Activated T-cell treated with anti-CD3 and anti-CD28 coated beads, Interleukin-2, amount 50 U/mL, for 48 hours (primary cell): ENCODE results near the gene TMEM40.
"Not testable (repeated sequence)": the region's sequence is repeated elsewhere in the genome, so short reads cannot be mapped to it uniquely, and the experiment has no call there.

Experiments used
- DNase-seq, 2 experiments: peaks; one replicate each; pipeline ENCODE4 v3.0.0-alpha.2; 2020

TMEM40 gene

GRCh38 chr3:12750223-12750622 lies 8.8 kb downstream of the TMEM40 start:
- no peak for DNase-seq

- DNase-seq, result no peak
Measured at GRCh38 chr3:12748477-12748876, 10.6 kb downstream of the TMEM40 start.

- no peak for DNase-seq
Measured at GRCh38 chr3:12746419-12746818, 12.6 kb downstream of the TMEM40 start.

GRCh38 chr3:12744326-12744725 lies 14.7 kb downstream of the TMEM40 start:
- DNase-seq, result no peak

DNA sequence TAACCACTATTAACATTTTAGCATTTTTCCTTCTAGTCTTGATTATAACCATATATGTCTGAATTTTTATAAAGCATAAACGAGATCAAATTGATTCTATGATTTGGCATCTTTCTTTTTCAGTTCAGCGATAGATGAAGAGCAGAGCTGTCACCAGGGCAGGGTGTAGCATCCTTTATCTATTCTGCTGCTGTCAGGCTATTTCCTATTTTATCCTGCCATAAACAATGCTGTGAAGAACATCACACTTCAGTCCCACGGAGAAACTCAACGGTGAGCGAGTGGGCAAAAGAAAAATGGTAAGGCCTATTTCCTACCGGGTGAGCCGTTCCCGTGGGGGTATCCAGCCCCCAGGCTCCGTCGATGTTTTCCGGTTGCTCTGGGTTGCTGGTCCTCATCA lies 15.5 kb downstream of the TMEM40 start:
- DNase-seq, result no peak

DNA sequence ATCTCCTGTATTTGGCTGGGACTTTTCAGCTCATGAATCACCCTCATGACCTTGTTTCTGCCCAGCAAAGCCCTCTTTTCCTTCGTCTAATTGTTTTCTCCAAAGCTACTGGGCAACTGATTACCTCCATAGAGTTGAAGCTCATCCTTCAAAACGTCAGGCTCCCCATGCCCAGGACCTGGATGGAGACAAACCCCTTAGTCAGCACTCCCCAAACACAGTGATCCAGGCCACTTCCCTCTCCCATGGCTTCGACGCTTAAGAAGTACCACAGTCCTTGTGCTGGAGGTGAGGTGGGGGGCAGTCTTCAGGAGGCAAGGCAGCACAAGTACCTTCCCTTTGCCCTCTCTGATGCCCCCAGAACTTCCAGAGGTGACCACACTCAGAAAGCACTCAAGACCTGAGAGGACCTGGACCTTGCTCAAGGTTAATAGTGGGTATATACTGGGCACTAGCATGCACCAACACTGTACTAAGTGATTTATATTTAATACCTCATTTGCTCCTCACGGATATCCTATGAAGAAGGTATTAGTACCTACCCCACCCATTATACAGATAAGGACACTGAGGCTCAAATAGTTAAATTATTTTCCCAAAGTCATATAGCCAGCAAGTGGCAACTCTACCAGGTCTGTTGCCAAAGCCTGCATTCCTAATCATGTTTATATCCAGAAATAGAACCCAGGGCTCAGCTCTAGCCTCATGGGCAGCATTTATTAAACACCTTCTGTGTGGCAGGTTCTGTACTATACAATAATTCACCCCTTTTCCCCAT lies 16.5 kb downstream of the TMEM40 start:
- no peak for DNase-seq

DNA sequence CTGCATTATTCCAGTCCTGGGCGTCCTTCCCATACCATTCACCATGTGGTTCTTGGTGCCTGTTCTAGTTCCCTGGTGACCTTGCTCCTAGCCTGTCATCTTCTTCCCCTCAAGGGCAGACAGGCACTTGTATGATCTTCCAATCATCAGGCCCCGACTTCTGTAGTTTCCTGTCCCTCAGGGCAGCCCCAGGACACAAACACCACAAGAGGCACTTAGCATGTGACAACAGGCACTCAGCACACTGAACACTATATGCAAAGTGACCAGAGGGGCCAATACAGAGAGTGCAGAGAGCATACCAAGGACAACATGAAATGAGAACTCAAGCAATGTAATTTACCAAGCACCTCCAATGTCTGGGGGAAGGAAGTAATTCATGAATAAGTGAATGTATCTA lies 17.9 kb downstream of the TMEM40 start:
- DNase-seq, result no peak

GRCh38 chr3:12737833-12738232 lies 21.2 kb downstream of the TMEM40 start:
- no peak for DNase-seq

GRCh38 chr3:12737319-12737718 lies 21.7 kb downstream of the TMEM40 start:
- no peak for DNase-seq

DNA sequence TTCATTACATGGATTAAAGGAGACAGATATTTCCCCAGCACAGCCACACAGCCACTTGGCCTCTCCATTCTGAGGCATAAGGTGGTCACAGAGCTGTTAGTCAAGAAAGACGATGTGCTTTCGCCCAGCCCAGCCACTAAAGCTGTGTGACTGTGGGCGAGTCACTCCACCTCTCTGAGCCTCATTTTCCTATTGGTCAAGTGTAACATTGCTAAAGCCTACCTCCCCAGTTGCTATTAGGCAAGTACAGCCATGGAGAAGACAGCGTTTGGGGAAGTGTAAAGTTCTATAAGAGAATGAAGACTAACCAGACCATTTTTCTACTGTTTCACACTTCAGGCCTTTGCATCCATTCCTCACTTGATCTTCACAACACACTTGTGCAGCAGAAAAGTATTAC lies 24.1 kb downstream of the TMEM40 start:
- DNase-seq, result no peak

- DNase-seq, result no peak
Measured at GRCh38 chr3:12733566-12733965, 25.5 kb downstream of the TMEM40 start.

DNA sequence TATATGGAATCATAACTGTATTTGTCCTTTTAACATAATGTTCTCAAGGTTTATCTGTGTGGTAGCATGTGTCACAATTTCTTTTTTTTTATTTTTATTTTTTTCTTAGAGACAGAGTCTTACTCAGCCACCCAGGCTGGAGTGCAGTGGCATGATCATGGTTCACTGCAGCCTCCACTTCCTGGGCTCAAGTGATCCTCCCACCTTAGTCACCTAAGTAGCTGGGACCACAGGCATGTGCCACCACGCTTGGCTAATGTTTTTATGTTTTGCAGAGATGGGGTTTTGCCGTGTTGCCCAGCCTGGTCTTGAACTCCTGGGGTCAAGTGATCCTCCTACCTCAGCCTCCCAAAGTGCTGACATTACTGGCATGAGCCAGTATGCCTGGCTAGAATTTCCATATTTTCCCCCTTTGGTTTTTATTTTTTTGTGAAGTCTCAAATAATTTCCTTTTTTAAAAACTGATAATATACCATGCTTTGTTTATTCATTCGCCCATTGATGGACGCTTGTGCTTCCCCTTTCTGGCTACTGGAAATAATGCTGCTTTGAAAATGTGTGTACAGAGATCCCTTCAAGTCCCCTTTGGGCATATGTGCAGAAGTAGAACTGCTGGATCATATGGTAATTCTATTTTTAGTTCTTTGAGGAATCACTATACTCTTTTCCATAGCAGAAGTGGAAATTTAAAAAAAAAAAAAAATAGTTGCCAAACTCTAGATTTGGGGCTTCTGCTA lies 28.4 kb downstream of the TMEM40 start:
- no peak for DNase-seq

DNA sequence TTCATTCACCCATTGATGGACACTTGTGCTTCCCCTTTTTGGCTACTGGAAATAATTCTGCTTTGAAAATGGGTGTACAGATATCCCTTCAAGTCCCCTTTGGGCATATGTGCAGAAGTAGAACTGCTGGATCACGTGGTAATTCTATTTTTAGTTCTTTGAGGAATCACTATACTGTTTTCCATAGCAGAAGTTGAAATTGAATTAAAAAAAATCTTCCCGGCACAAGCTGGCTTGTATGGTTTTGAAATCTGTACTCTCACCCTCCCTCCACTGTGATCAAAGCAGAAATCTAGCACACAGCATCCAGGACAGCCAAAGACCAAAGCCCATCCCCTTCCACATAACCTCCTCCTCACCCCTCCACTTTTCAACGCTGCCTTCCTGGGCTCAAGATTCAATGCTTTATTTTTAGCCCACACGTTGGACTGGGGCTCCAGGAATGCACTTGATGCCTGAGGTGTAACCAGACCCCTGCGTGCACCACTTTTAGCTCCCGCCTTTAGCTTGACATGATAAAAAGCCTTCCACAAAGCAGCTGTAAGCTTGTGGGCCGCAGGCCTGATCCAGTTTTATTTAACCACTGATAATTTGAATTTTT lies 29.9 kb downstream of the TMEM40 start:
- no peak for DNase-seq

GRCh38 chr3:12727937-12728336 lies 31.1 kb downstream of the TMEM40 start:
- no peak for DNase-seq

GRCh38 chr3:12727481-12727880 lies 31.6 kb downstream of the TMEM40 start:
- no peak for DNase-seq

DNA sequence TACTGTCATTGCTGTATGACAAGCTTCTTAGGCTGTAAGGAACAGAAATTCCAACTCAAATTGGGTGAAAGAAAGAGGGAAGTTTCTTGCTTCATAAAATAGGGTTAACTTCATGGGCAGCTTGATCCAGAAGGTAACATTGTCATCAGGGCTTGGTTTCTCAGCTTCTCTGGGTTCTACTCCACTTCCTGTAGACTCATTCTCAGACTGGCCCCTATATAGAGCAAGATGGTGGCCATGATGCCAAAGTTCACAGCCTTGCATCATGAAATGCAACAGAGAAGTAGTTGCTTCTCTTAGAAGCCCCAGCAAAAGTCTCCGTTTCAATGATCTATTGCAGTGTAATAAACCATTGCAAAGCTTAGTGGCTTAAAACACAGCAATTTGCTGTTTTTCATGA lies 33.6 kb downstream of the TMEM40 start:
- DNase-seq, result no peak

- no peak for DNase-seq
Measured at GRCh38 chr3:12724794-12725193, 34.3 kb downstream of the TMEM40 start.

DNA sequence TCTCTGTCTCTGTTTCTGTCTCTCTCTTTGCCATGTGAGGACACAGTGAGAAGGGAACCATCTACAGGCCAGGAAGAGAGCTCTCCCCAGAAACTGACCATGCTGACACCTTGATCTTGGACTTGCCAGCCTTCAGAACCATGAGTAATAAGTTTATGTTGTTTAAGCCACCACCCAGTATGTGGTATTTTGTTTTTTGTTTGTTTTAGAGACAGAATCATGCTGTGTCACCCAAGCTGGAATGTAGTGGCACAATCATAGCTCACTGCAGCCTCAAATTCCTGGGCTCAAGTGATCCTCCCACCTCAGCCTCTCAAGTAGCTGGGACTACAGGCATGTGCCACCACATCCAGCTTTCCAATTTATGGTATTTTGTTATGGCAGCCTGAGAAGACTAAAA lies 35.7 kb downstream of the TMEM40 start:
- DNase-seq, result not testable (repeated sequence)

DNA sequence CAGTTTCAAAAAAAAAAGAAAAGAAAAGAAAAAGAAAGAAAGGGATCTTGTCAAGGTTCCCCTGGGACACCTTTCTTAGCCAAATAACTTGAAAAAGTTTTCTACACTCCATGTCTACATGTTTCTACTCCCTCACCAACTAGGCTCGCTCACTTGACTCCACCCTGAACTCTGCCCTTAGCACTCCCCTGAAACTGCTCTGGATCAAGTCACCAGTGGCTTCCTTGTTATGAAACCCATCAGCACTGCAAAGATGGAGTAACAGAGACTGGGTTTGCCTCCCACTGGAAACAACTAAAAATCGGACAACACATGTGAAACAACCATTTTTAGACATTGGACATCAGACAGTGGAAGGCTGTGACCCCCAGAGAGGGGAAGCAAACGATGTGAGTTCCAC lies 36.8 kb downstream of the TMEM40 start:
- DNase-seq, result no peak

DNA sequence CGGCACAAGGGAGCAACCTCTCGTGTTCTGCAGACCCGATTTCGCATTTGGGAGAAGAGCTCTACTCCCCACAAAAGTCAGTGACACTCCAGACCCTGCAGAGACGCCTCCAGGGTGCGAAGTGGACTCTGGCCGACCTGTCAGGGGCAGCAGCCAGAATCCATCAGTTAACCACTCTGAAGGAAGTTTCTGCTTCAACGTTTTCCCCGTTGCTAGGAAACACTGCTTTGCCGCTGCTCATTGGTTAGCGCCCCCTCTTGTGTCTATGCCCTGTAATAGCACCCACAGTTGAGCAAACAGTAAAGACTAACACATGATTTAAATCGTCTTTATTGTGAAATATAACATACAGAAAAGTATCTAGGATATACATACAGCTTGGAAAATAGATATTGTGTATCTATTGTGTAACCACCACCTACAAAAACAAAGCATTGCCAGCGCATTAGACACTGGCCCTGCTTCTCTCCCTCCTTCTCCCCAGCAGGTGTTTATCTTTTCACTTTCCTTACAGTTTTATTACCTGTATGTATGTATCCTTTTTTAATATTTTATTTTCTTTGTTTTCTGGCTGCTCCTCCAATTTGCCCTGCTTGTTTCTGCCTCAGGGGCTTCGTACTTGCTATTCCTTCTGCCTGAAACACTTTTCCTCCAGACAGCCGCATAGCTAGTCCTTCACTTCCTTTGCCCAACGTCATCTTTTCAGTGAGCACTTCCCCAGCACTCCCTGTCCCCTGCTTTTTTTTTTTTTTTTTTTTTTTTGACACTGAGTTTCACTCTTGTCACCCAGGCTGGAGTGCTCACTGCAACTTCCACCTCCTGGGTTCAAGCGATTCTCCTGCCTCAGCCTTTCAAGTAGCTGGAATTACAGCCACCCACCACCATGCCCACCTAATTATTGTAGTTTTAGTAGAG lies 38.8 kb downstream of the TMEM40 start:
- DNase-seq, result peak; percentile 74 to 77

GRCh38 chr3:12719541-12719940 lies 39.5 kb downstream of the TMEM40 start:
- DNase-seq, result no peak

DNA sequence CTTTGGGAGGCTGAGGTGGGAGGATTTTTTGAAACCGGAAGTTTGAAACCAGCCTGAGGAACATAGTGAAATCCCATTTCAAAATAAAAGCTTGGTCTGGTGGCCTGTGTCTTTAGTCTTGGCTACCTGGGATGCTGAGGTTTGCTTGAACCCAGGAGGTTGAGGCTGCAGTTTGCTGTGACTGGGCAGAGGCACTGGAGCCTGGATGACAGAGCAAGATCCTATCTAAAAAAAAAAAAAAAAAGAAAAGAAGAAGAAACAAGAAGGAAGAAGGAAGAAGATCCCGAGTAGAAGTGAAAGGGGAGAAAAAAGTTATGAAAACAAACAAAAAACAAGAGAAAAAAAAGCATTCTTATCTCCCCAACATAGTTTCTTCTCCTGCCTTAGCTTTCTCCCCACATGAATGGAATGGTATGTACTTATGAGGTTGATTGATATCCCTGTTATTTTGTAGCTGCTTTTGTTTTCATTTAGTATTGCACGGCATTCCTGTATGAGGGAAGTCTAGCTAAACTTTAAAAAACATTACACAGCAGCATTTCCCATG lies 42.4 kb downstream of the TMEM40 start:
- no peak for DNase-seq

DNA sequence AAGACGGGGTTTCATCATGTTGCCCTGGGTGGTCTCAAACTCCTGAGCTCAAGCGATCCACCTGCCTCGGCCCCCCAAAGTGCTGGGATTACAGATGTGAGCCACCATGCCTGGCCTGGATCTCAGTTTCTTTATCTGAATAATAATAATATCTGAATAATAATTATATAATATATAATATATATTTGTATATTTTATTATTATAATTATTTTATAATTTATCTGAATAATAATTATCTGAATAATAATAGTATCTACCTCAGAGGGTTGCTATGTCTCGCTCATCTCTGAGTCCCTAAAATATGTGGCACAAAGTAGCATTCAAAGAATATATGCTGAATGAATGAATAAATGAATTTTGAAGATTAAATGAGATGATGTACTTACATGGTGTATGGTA lies 44.8 kb downstream of the TMEM40 start:
- DNase-seq, result no peak
